Measurements from ENCODE around the gene SNX9. TPM values are rescaled to one million over a fixed set of nuclear protein-coding genes. Genes with fewer than 3 reads are reported as not detected.

Gene SNX9
- total and polyA plus RNA-seq, 2 of the 4 experiments (the other 2 are of a cell fraction), result 35.3 to 41.2 TPM

DNA sequence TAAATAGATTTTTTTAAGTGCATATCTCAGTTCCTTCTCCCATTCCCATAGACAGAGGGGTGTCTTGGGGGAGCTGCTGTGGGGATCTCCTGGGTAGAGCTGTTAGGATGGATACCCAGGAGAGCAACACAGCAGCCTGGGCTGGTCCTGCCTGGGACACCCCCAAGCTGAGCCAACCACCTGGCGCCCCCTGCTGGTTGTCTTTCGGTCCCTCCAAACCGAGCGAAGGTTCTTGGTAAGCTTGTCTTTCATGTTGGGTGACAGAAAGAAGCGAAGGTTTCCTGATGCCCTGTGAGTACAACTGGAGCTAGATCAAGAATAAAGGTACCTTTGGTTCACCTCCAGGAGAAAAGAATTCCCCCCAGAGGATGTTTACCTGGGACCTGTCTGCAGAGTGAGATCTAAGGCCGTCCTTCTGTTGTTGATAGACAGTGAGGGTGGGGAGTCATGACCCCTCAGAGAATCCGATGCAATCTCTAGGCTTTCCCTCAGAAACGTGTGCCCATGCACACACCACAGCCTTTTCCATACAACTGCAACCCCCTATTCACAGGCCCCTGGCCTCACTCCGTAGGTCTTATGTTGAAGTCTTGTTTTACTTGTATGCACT, 50.8 kb downstream of the SNX9 start:
- peak; percentile 64 for DNase-seq
- in situ Hi-C loops (cut with MboI; ENCODE audit: low sequenced_read_pairs), result loop anchor here (5.0 kb wide), 1 partner anchor 117 kb away; no protein-coding TSS in a partner anchor

More for the DNA sequence above, 50.8 kb downstream of the SNX9 start:
- H3K27me3 ChIP-seq (ENCODE audit: control insufficient read depth, insufficient read depth, low read length), result no peaks in the 10 kb centered on the region
- H2BK5ac ChIP-seq (ENCODE audit: low read depth, low read length, poor library complexity, severe bottlenecking), result no peak overlapping the region
- no peak overlapping the region for H3K23ac ChIP-seq (ENCODE audit: low read depth, low read length)
- dilution Hi-C loops (cut with HindIII; ENCODE audit: low sequenced_read_pairs, unreplicated experiment), result no loop called here
- no peak overlapping the region for H2BK120ac ChIP-seq (ENCODE audit: low read depth, low read length)
- no peak overlapping the region for H2BK15ac ChIP-seq (ENCODE audit: low read depth, low read length)
- H2AFZ ChIP-seq (replicated peaks; ENCODE audit: low read length, poor library complexity), result peak overlapping the region; percentile 57
- no peak overlapping the region for H3K14ac ChIP-seq (replicated peaks; ENCODE audit: low read depth, low read length)
- no peak overlapping the region for H3K18ac ChIP-seq (ENCODE audit: low read depth, low read length)
- H2BK20ac ChIP-seq (ENCODE audit: low read depth, low read length), result no peak overlapping the region
- H3K36me3 ChIP-seq (ENCODE audit: control insufficient read depth, insufficient read depth, low read length), result peaks cover 48% of the 10 kb centered on the region
- intact Hi-C loops (cut with micrococcal nuclease), result loop anchor here (1.0 to 5.0 kb wide), 3 partner anchors 118 to 552 kb away; partner anchors contain the start of gene TMEM242
- H2AK5ac ChIP-seq (ENCODE audit: low read depth, low read length), result no peak overlapping the region
- H4K20me1 ChIP-seq (ENCODE audit: insufficient read depth, low read length), result peaks cover 20% of the 10 kb centered on the region
- H3K27ac ChIP-seq (ENCODE audit: insufficient read depth, low read length), result no peak overlapping the region
- no peak overlapping the region for H4K91ac ChIP-seq (ENCODE audit: insufficient read depth, low read depth, low read length)
- BruUV-seq (replicated peaks), result no TSS peak
- H4K8ac ChIP-seq (ENCODE audit: low read depth in 2 of 2, low read length in 2 of 2), result peak overlapping the region in 1 of 2 experiments; percentile 27; a peak in 1 of 4 replicates
- WGBS, 2 experiments (ENCODE audit: extremely low coverage in 2 of 2, insufficient read length in 1 of 2), result 60% methylated on average over 2 of the region's 9 CpGs; no CpG with 5 or more reads in 1 of the 2 experiments
- no peak overlapping the region for H3K56ac ChIP-seq (ENCODE audit: extremely low read depth, insufficient read depth, low read length)
- no peaks in the 10 kb centered on the region for H3K4me1 ChIP-seq (ENCODE audit: control insufficient read depth, insufficient read depth, low read length)
- peaks cover 14% of the 10 kb centered on the region for H3K9me1 ChIP-seq (ENCODE audit: insufficient read depth, low read length)
- no peak overlapping the region for H3K4me2 ChIP-seq (ENCODE audit: low read depth, low read length)
- no peaks in the 10 kb centered on the region for H3K9me3 ChIP-seq (ENCODE audit: control insufficient read depth, insufficient read depth, low read length)
- ATAC-seq (ENCODE audit: low read depth), result peak; percentile 90
- peaks cover 46 to 58% of the 10 kb centered on the region in 2 experiments for H3K79me1 ChIP-seq (ENCODE audit: low read depth in 1 of 2, low read length in 2 of 2)
- H3K9ac ChIP-seq (ENCODE audit: low read depth, low read length), result no peak overlapping the region
- H3K4me3 ChIP-seq (ENCODE audit: insufficient read depth, low read depth, low read length), result no peak overlapping the region
- ChIA-PET POLR2A (ENCODE audit: unreplicated experiment) (no interaction called here), CTCF (interaction anchor here (0.6 to 2.2 kb wide), 10 partner anchors 9 to 207 kb away, joined by 3 to 25 read pairs (median 4); no protein-coding TSS in a partner anchor)
- TF ChIP-seq, protein P1, sequence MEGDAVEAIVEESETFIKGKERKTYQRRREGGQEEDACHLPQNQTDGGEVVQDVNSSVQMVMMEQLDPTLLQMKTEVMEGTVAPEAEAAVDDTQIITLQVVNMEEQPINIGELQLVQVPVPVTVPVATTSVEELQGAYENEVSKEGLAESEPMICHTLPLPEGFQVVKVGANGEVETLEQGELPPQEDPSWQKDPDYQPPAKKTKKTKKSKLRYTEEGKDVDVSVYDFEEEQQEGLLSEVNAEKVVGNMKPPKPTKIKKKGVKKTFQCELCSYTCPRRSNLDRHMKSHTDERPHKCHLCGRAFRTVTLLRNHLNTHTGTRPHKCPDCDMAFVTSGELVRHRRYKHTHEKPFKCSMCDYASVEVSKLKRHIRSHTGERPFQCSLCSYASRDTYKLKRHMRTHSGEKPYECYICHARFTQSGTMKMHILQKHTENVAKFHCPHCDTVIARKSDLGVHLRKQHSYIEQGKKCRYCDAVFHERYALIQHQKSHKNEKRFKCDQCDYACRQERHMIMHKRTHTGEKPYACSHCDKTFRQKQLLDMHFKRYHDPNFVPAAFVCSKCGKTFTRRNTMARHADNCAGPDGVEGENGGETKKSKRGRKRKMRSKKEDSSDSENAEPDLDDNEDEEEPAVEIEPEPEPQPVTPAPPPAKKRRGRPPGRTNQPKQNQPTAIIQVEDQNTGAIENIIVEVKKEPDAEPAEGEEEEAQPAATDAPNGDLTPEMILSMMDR (conservative IDR thresholded peaks at IDR 0.05; ENCODE audit: low read depth, low read length), result peak; percentile 81
- TF ChIP-seq POLR2A (IDR thresholded peaks at IDR 0.05; ENCODE audit: low read depth, low read length) (0 out of 2 replicates have a peak, but pooled peaks have one; percentile 26), NFE2L2 (IDR thresholded peaks at IDR 0.05; ENCODE audit: low read depth, low read length) (no peak), MAZ (IDR thresholded peaks at IDR 0.05; ENCODE audit: borderline replicate concordance, low read depth, low read length) (0 out of 2 replicates have a peak, but pooled peaks have one; percentile 20), CEBPB (IDR thresholded peaks at IDR 0.05; ENCODE audit: low read depth, low read length) (no peak), RAD21 (IDR thresholded peaks at IDR 0.05; ENCODE audit: low read length) (peak; percentile 90), SMC3 (IDR thresholded peaks at IDR 0.05; ENCODE audit: low read depth, low read length) (peak; percentile 90)
- H3K4ac ChIP-seq (ENCODE audit: low read depth, low read length), result no peak overlapping the region
- H2AK9ac ChIP-seq (replicated peaks; ENCODE audit: low read depth, low read length, poor library complexity), result peak overlapping the region; percentile 85
- no peak overlapping the region for H4K5ac ChIP-seq (ENCODE audit: low read depth, low read length)

All from IMR-90 (cell line).